IMR-90 (cell line): ENCODE measurements around the gene SRP19. TPM values are rescaled to one million over a fixed set of nuclear protein-coding genes. Genes with fewer than 3 reads are reported as not detected.
A peak's percentile ranks its signal among the peaks of the same experiment; 100 is the strongest.

Experiments used
- ATAC-seq: fragments of 200-7000 bp; cut with Tn5 transposase; 2 replicates; pipeline ENCODE4 v1.9.1; 2020; ENCODE audit warnings: low read depth, mild to moderate bottlenecking, moderate library complexity
- BruUV-seq: library from RNA; stranded (reverse); fragments of 400-500 nt; replicated peaks from 2 replicates; lab custom pipeline; 2021; lab: Mats Ljungman, UMichigan
- CTCF ChIA-PET: fragments of 300-600 bp; formaldehyde crosslinking; extraction: SDS; loops from one replicate; lab custom pipeline; 2021; ENCODE audit warnings: antibody characterized with exemption; lab: Yijun Ruan, JAX
- POLR2A ChIA-PET: fragments of 300-600 bp; sonication (Branson Sonifier 250); formaldehyde crosslinking; loops from one replicate; lab custom pipeline; 2022; ENCODE audit warnings: antibody characterized with exemption; ENCODE audit not compliant: unreplicated experiment; lab: Charles Lee
- DNase-seq: peaks from one replicate; pipeline ENCODE4 v3.0.0; 2013
- H2AFZ ChIP-seq: replicated peaks from 2 replicates; pipeline ENCODE3; 2013; ENCODE audit warnings: low read length, mild to moderate bottlenecking; ENCODE audit not compliant: poor library complexity
- H2AK5ac ChIP-seq: 2 replicates; pipeline ENCODE4 v1.6.1; 2013; ENCODE audit warnings: low read depth, low read length, inconsistent platforms
- H2AK9ac ChIP-seq: replicated peaks from 2 replicates; pipeline ENCODE3; 2013; ENCODE audit warnings: mild to moderate bottlenecking, low read depth, low read length, moderate library complexity; ENCODE audit not compliant: poor library complexity
- H2BK120ac ChIP-seq: 2 replicates; pipeline ENCODE4 v1.6.1; 2013; ENCODE audit warnings: low read depth, low read length, inconsistent platforms
- H2BK15ac ChIP-seq: 3 replicates; pipeline ENCODE4 v1.6.1; 2013; ENCODE audit warnings: low read depth, low read length, inconsistent platforms
- H2BK20ac ChIP-seq: 2 replicates; pipeline ENCODE4 v1.6.1; 2013; ENCODE audit warnings: low read depth, mild to moderate bottlenecking, inconsistent platforms, low read length, moderate library complexity
- H2BK5ac ChIP-seq: 2 replicates; pipeline ENCODE4 v1.6.1; 2013; ENCODE audit warnings: mild to moderate bottlenecking, low read depth, low read length, inconsistent platforms; ENCODE audit not compliant: poor library complexity, severe bottlenecking
- H3K14ac ChIP-seq: replicated peaks from 2 replicates; pipeline ENCODE4 v1.6.1; 2013; ENCODE audit warnings: low read depth, low read length, inconsistent platforms
- H3K18ac ChIP-seq: 2 replicates; pipeline ENCODE4 v1.6.1; 2013; ENCODE audit warnings: low read depth, low read length, control low read depth
- H3K23ac ChIP-seq: 2 replicates; pipeline ENCODE4 v1.6.1; 2013; ENCODE audit warnings: low read depth, low read length, inconsistent platforms
- H3K27ac ChIP-seq: 2 replicates; pipeline ENCODE4 v1.5.1; 2013; ENCODE audit warnings: mild to moderate bottlenecking, control low read depth, low read length; ENCODE audit not compliant: insufficient read depth
- H3K27me3 ChIP-seq: 2 replicates; pipeline ENCODE4 v1.6.1; 2013; ENCODE audit warnings: low read length; ENCODE audit not compliant: control insufficient read depth, insufficient read depth
- H3K36me3 ChIP-seq: 2 replicates; pipeline ENCODE4 v1.6.1; 2013; ENCODE audit warnings: low read length, mixed read lengths; ENCODE audit not compliant: control insufficient read depth, insufficient read depth
- H3K4ac ChIP-seq: 2 replicates; pipeline ENCODE4 v1.6.1; 2013; ENCODE audit warnings: low read depth, low read length, inconsistent platforms
- H3K4me1 ChIP-seq: 2 replicates; pipeline ENCODE4 v1.6.1; 2013; ENCODE audit warnings: low read length, mixed read lengths; ENCODE audit not compliant: control insufficient read depth, insufficient read depth
- H3K4me2 ChIP-seq: 2 replicates; pipeline ENCODE4 v1.6.1; 2013; ENCODE audit warnings: low read depth, mild to moderate bottlenecking, control low read depth, low read length, moderate library complexity
- H3K4me3 ChIP-seq: 2 replicates; pipeline ENCODE4 v1.5.1; 2013; ENCODE audit warnings: low read depth, mild to moderate bottlenecking, control low read depth, low read length, moderate library complexity; ENCODE audit not compliant: insufficient read depth
- H3K56ac ChIP-seq: 2 replicates; pipeline ENCODE4 v1.6.1; 2013; ENCODE audit warnings: low read length, inconsistent platforms; ENCODE audit not compliant: insufficient read depth; ENCODE audit errors: extremely low read depth
- H3K79me1 ChIP-seq, 2 experiments: 2 replicates each; pipeline ENCODE4 v1.6.1; 2013; ENCODE audit warnings: low read length in 2 of 2, inconsistent platforms in 1 of 2, low read depth in 1 of 2
- H3K9ac ChIP-seq: 2 replicates; pipeline ENCODE4 v1.6.1; 2013; ENCODE audit warnings: low read depth, low read length, control low read depth
- H3K9me1 ChIP-seq: 2 replicates; pipeline ENCODE4 v1.6.1; 2013; ENCODE audit warnings: low read length, inconsistent platforms; ENCODE audit not compliant: insufficient read depth
- H3K9me3 ChIP-seq: 2 replicates; pipeline ENCODE4 v1.6.1; 2013; ENCODE audit warnings: low read length; ENCODE audit not compliant: control insufficient read depth, insufficient read depth
- H4K20me1 ChIP-seq: 2 replicates; pipeline ENCODE4 v1.6.1; 2013; ENCODE audit warnings: low read length, inconsistent platforms; ENCODE audit not compliant: insufficient read depth
- H4K5ac ChIP-seq: 2 replicates; pipeline ENCODE4 v1.6.1; 2013; ENCODE audit warnings: mild to moderate bottlenecking, low read depth, low read length, control low read depth
- H4K8ac ChIP-seq, 2 experiments: 2 replicates each; pipeline ENCODE4 v1.6.1; 2013; ENCODE audit warnings: low read depth in 2 of 2, low read length in 2 of 2, control low read depth in 1 of 2, inconsistent platforms in 1 of 2
- H4K91ac ChIP-seq: 2 replicates; pipeline ENCODE4 v1.6.1; 2013; ENCODE audit warnings: low read depth, low read length, inconsistent platforms; ENCODE audit not compliant: insufficient read depth
- CEBPB ChIP-seq: IDR thresholded peaks from 2 replicates; pipeline ENCODE4 v1.6.1; 2012; ENCODE audit warnings: low read depth, low read length, improper control_type of control experiment
- FOS ChIP-seq: fragments of 150-350 bp; IDR thresholded peaks from 2 replicates; pipeline ENCODE4 v1.6.1; 2016; ENCODE audit warnings: low read depth, low read length
- MAFK ChIP-seq: IDR thresholded peaks from 2 replicates; pipeline ENCODE4 v1.6.1; 2012; ENCODE audit warnings: low read depth, low read length, improper control_type of control experiment
- USF2 ChIP-seq: fragments of 150-350 bp; IDR thresholded peaks from 2 replicates; pipeline ENCODE4 v1.6.1; 2017; ENCODE audit warnings: mild to moderate bottlenecking, antibody characterized with exemption, low read length, low read depth
- WGBS, 2 experiments: methylation state at CpG; one replicate each; pipeline versions ENCODE4 v1.1.5 to v1.1.7; 2013; ENCODE audit warnings: missing lambda C conversion rate in 2 of 2; ENCODE audit not compliant: insufficient read length in 1 of 2; ENCODE audit errors: extremely low coverage in 2 of 2; 5-methylcytosine and 5-hydroxymethylcytosine counted together
- dilution Hi-C: fragments of 300-500 bp; cut with HindIII; formaldehyde crosslinking; loops from one replicate; pipeline ENCODE4 v1.14.3; 2018; ENCODE audit warnings: low sequenced_read_pairs; ENCODE audit not compliant: unreplicated experiment
- in situ Hi-C: fragments of 300-500 bp; cut with MboI; formaldehyde crosslinking; loops from 3 replicates; pipeline ENCODE4 v1.14.3; 2019; ENCODE audit warnings: low sequenced_read_pairs, inconsistent platforms, mixed read lengths
- intact Hi-C: fragments of 100-400 bp; cut with micrococcal nuclease; formaldehyde crosslinking; loops from 2 replicates; pipeline ENCODE4 v1.10.0; 2022
- polyA plus RNA-seq, 3 experiments: library from polyadenylated mRNA; depleted of rRNA; stranded (reverse); fragments of >200 nt; gene quantifications; 2 replicates each; pipeline ENCODE4 v1.2.3, GENCODE V29; 2012; ENCODE audit warnings: low replicate concordance in 1 of 3
- total RNA-seq: library from RNA; depleted of rRNA; stranded (reverse); fragments of >200 nt; gene quantifications from 2 replicates; pipeline ENCODE4 v1.2.3, GENCODE V29; 2012

SRP19 gene
- total and polyA plus RNA-seq, 2 of the 4 experiments (the other 2 are of a cell fraction) = 10.0 to 61.5 TPM

- Histone ChIP-seq H3K56ac (no peak overlapping the region), H3K23ac (no peak overlapping the region), H3K36me3 (peaks cover 34% of the 10 kb centered on the region), H4K91ac (no peak overlapping the region), H2BK5ac (no peak overlapping the region), H2AFZ (no peak overlapping the region), H4K20me1 (peaks cover 12% of the 10 kb centered on the region; the same call in 1 of the 2 replicates), H3K27me3 (no peaks in the 10 kb centered on the region), H3K14ac (no peak overlapping the region), H3K4me1 (0 out of 2 replicates have a peak, but pooled peaks cover 2% of the 10 kb centered on the region), H4K8ac (no peak overlapping the region), H3K4ac (no peak overlapping the region), H2BK15ac (no peak overlapping the region), H3K9me1 (peaks cover 12% of the 10 kb centered on the region), H3K4me3 (no peak overlapping the region), H2AK9ac (no peak overlapping the region), H3K4me2 (no peak overlapping the region; the same call in 1 of the 2 replicates), H2AK5ac (no peak overlapping the region), H3K18ac (no peak overlapping the region), H2BK120ac (no peak overlapping the region), H3K79me1 (peaks cover 29 to 54% of the 10 kb centered on the region in 2 experiments; a peak in 3 of 4 replicates), H3K9me3 (no peaks in the 10 kb centered on the region), H3K27ac (no peak overlapping the region), H4K5ac (no peak overlapping the region), H3K9ac (no peak overlapping the region), H2BK20ac (no peak overlapping the region)
- no TSS peak for BruUV-seq
- in situ Hi-C loops = no loop called here
- WGBS, 2 experiments = no CpG with 5 or more reads among the region's 4 CpGs
- no peak; the same call in 1 of the 2 replicates for ATAC-seq
- dilution Hi-C loops = no loop called here
- DNase-seq = peak; percentile 46
- intact Hi-C loops = no loop called here
- TF ChIP-seq USF2 = no peak
- TF ChIP-seq MAFK = no peak
- no peak for TF ChIP-seq CEBPB
- TF ChIP-seq FOS = peak; percentile 10; the same call in 1 of the 2 replicates
- POLR2A ChIA-PET = no interaction called here
- CTCF ChIA-PET = interaction anchor here (0.6 kb wide), 1 partner anchor 22 kb away, joined by 6 read pairs; no protein-coding TSS in a partner anchor
Measured at GRCh38 chr5:112878760-112879159, 17.7 kb downstream of the SRP19 start.
